ENCODE results near the gene HABP2.

HABP2 gene

DNA sequence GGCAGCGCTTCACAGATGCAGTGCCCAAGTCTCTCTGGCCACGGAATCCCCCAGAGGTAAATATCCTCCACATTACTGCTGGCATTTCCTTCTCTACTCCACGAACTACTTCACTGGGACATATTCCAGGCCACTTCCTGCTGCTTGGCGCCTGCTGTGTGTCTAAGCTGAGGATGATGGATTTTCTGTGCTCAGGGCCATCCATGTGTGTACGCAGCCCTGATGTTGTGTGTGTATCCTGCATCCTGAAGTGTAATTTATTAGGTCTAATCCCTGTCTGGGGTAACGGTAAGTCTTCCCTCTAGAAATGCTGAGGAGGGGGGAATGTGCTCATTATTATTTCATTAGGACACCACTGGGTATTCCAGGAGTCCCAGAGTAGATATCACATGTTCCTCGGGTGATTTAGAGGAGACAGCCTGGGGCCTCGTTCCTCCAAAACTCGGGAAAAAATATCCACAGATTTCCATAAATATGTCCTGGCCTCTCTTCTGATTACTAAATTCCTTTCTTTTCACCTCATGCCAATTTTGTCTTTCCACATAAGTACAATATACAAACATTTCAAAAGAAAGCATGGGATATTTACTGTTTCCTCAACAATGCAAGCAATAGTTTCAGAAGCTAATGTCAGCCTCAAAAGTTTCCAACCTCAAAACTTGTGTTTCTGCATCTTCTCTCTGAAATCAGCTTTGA is 25.5 kb upstream of the HABP2 start:
- DNase-seq: no peak

- no peak for DNase-seq
Measured at GRCh38 chr10:113528876-113529275, 24.0 kb upstream of the HABP2 start.

DNA sequence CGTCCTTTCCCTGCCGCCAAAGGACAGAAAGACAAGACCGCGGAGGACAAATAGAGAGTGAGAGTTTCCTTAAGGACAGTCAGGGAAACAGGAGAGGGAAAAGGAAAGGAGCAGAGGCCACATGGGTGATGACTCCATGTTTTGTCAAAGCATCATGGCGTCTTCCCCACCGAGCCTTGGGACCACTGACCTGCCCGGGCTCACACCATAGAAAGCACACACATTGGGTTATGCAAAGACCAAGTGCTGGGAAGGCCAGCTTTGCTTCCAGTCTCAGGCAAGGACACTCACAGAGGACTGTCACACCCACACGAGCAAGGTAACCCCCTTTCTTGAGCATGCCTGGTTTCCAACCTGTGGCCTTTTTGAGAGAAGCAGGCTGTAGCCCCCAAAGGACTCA is 23.3 kb upstream of the HABP2 start:
- no peak for DNase-seq

GRCh38 chr10:113530476-113530875 is 22.4 kb upstream of the HABP2 start:
- no peak for DNase-seq

- DNase-seq: no peak
Measured at GRCh38 chr10:113532724-113533123, 20.1 kb upstream of the HABP2 start.

- no peak for DNase-seq
Measured at GRCh38 chr10:113533801-113534200, 19.1 kb upstream of the HABP2 start.

DNA sequence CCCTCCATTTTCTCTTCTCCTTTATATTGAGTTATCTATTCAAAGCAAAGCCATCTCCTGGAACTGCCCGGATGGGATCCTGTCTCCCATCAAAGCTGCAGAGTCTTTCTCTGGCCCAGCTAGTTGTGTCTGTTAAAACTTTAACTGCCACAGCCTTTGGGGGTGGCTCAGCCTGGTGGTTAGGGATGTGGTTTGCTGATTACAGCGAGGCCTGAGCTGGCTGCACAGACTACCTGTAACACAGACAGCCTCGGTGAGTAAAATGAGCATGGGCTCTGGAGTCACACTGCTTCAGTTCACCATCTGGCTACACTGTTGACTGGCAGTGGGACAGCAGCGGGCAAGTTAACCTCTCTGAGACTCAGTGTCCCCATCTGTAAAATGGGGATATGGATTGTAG is 18.4 kb upstream of the HABP2 start:
- no peak for DNase-seq

DNA sequence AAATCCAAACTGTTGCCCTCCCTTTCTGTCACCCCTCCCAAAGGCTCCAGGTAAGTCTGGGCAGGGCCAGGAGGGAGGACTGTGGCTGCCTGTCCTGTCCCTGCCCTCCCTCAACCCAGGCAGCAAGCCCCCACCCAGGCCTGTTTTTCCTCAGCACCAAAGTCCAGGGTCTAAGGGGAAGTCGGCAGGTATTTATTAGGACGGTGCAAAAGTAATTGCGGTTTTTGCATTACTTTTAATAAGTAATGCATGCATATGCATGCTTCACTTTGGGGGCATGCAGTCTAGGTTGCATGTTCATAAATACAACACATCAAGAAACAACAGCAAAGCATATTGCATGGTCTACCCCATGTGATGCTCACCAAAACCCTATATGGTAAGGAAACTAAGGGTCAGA is 15.2 kb upstream of the HABP2 start:
- no peak for DNase-seq

DNA sequence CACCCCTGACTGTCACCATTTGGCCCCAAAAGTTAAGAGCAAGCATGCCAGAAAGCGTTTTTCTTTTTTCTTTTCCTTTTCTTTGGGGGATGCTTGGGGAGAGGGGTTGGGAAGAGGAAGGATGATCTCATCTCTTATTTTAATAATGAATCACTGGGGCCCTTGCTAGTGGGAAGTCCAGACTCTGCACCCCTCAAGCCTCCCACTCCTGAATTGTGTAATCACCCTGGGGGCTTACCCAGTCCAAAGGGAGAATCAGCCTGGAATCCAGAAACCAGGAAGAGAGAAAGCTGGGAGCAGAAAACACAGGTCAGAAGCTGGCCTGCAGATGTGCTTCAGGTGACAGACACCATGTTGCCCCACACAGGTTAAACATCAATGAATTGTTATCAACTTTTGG is 14.7 kb upstream of the HABP2 start:
- DNase-seq: no peak

- DNase-seq: no peak
Measured at GRCh38 chr10:113539789-113540188, 13.1 kb upstream of the HABP2 start.

DNA sequence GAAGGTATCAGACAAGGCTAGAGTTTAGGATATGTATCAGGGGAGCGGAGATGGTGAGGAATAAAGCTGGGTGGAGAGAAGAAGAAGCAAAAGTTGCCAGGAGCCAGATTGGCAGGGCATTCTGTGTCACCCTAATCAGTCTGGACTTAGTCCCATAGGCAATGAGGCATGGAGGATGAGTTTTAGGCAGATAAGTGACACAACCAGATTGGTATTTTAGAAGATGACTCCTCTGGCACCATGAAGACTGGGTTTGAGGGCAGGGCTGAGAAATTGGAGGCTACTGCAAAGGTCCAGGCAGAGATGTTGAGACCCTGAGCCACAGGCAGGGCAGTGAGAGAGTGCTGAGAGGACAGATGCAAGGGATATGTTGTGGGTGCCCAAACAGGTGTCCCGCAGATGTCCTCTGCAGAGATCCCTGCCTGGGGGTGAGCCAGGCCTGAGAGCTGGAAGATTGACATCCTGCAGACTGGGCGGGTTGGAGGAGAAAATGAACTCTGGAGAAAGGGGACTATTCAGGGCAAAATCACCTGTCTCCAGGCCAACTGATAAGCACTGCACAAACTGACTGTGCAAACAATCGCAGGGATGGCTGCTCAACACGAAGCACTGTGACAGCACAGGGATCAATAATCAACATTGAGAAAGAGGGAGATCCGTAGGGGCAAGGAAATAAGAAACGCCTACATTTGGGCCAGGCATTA is 11.9 kb upstream of the HABP2 start:
- no peak for DNase-seq

DNA sequence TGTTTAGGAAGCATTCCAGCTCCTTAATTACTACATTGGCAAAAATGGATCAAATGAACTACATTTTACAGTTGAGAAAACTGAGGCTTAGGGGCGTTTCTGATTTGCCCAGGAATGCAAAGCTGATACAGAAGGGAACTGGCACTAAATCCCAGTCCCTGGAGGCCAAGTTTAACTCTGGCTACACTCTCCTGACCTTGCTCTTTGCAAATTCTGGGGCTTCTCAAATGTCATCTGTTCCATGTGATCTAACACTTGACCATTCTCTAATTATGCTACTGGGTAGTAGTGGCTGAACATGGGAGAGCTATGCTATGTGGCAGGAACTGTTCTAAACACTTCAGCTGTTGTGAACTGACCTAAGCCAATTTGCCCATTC is 11.3 kb upstream of the HABP2 start:
- DNase-seq: no peak

GRCh38 chr10:113543107-113543955 is 9.5 kb upstream of the HABP2 start:
- DNase-seq: no peak

DNA sequence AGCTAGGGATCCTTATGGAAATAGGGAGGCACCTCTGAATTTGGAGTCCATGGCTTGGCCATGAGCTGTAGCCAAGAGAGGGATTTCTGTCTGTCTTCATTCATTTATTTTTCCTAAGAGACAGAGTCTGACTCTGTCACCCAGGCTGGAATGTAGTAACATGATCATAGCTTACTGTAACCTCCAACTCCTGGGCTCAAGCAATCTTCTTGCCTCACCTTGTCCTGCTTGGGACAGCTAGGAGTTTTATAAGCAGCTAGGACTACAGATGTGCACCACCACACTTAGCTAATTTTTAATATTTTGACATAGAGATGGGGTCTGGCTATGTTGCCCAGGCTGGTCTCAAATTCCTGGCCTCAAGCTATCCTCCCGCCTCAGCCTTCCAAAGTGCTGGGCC is 8.5 kb upstream of the HABP2 start:
- DNase-seq: no peak

GRCh38 chr10:113547426-113547825 is 5.4 kb upstream of the HABP2 start:
- no peak for DNase-seq

- no peak for DNase-seq
Measured at GRCh38 chr10:113549856-113550255, 3.0 kb upstream of the HABP2 start.

GRCh38 chr10:113550365-113550764 is 2.5 kb upstream of the HABP2 start:
- no peak for DNase-seq

- no peak for DNase-seq
Measured at GRCh38 chr10:113552014-113552413, 839 bp upstream of the HABP2 start.

GRCh38 chr10:113553149-113553548 is 296 bp downstream of the HABP2 start:
- no peak for DNase-seq

DNA sequence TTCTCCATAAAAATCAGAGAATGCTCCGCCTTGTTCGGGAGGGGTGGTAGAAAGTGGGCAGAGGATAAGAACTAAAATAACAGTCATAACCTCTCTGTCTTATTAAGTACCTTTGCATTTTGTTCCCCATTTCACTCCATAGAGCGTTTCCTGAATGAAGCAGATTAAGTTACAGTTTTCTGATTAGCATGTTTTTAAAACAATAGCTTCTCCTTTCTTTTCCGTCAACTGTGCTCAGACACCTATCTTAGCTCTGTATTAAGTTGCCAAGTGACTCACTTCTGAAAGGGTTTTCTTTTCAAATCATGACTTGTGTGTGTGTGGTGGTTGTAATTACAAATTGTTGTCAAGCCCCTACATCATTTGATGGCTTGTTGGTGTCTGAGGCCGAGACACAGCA is 1.4 kb downstream of the HABP2 start:
- DNase-seq: no peak

- no peak for DNase-seq
Measured at GRCh38 chr10:113555245-113555644, 2.4 kb downstream of the HABP2 start.

- no peak for DNase-seq
Measured at GRCh38 chr10:113555751-113556150, 2.9 kb downstream of the HABP2 start.

GRCh38 chr10:113557424-113557862 is 4.6 kb downstream of the HABP2 start:
- no peak for DNase-seq

DNA sequence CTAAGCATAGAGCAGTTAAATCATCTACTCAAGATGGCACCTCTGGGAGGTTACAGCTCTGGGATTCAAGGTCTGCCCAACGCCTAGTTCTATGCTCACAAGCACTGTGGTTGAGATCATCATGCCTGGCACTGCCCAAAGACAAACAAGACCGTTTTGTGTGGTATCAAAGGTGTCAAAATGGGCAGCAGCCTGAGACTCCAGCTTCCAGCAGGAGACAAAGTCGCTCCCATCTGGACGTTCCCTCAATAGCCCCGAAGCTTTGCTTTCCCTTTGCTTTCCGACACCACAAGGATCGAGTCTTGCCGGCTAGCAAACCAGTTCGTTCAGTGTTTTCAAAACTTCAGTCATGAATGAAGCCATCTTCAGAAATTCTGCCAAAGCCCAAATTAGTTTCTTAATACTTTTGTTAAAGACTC is 5.1 kb downstream of the HABP2 start:
- DNase-seq: no peak
